A549 (cell line): Measurements from ENCODE around the gene CCDC136. TPM values are rescaled to one million over a fixed set of nuclear protein-coding genes. Genes with fewer than 3 reads are reported as not detected.

Source experiments
- ATAC-seq, 2 experiments: fragments of 200-7000 bp in 1 of 2; fragments of >200 bp in 1 of 2; cut with Nextera tagmentation in 1 of 2; cut with Tn5 transposase in 1 of 2; 3 replicates each; pipeline versions ENCODE4 v1.8.0 to v1.9.1; 2018 to 2020; ENCODE audit warnings: mild to moderate bottlenecking in 1 of 2, moderate library complexity in 1 of 2
- CTCF ChIA-PET: fragments of 300-600 bp; sonication (Branson Sonifier 250); formaldehyde crosslinking; extraction: SDS; loops from one replicate; lab custom pipeline; 2021; ENCODE audit warnings: antibody characterized with exemption, inconsistent platforms; lab: Yijun Ruan, JAX
- POLR2A ChIA-PET: fragments of 350-600 bp; formaldehyde crosslinking; extraction: SDS; loops from one replicate; lab custom pipeline; 2021; ENCODE audit warnings: antibody characterized with exemption, inconsistent platforms; lab: Yijun Ruan, JAX
- DNase-seq, 2 experiments: peaks; one replicate each; pipeline versions ENCODE4 v3.0.0 to v3.0.0-alpha.2; 2011 to 2016; ENCODE audit warnings: low read depth in 1 of 2, low spot score in 1 of 2
- FAIRE-seq: peaks from 2 replicates; lab custom pipeline; 2011; peaks lifted over from hg19 to GRCh38; lab: Jason Lieb, UNC
- H3K27ac ChIP-seq, 2 experiments: fragments of >200 bp; sonication (Bioruptor Twin); formaldehyde crosslinking; 3 replicates each; pipeline ENCODE4 v1.5.1; 2016 to 2017
- H3K4me1 ChIP-seq: fragments of >200 bp; sonication (Bioruptor Twin); formaldehyde crosslinking; 3 replicates; pipeline ENCODE4 v1.6.1; 2016
- H3K4me2 ChIP-seq: fragments of >200 bp; sonication (Bioruptor Twin); formaldehyde crosslinking; 3 replicates; pipeline ENCODE4 v1.6.1; 2016
- H3K4me3 ChIP-seq: fragments of >200 bp; sonication (Bioruptor Twin); formaldehyde crosslinking; 3 replicates; pipeline ENCODE4 v1.5.1; 2016
- H3K9me3 ChIP-seq: fragments of >200 bp; sonication (Bioruptor Twin); formaldehyde crosslinking; 3 replicates; pipeline ENCODE4 v1.6.1; 2016
- BCL3 ChIP-seq: fragments of >200 bp; sonication (Bioruptor Twin); formaldehyde crosslinking; IDR thresholded peaks from 3 replicates; pipeline ENCODE4 v1.6.1; 2016
- EHF ChIP-seq: fragments of 250-450 bp; sonication (Bioruptor Pico); IDR thresholded peaks from 2 replicates; pipeline ENCODE4 v1.5.0; 2020; ENCODE audit warnings: mild to moderate bottlenecking
- HES2 ChIP-seq: fragments of >200 bp; sonication (Bioruptor Twin); formaldehyde crosslinking; IDR thresholded peaks from 2 replicates; pipeline ENCODE4 v1.6.1; 2016
- HEYL ChIP-seq: fragments of 250-450 bp; sonication (Bioruptor Pico); IDR thresholded peaks from 2 replicates; pipeline ENCODE4 v1.8.0; 2021; ENCODE audit warnings: mild to moderate bottlenecking, moderate library complexity
- HOXA7 ChIP-seq: fragments of 250-450 bp; sonication (Bioruptor Pico); IDR thresholded peaks from 2 replicates; pipeline ENCODE4 v1.5.0; 2020; ENCODE audit warnings: mild to moderate bottlenecking, moderate library complexity
- JUN ChIP-seq, 2 experiments: fragments of >200 bp; sonication (Bioruptor Twin); formaldehyde crosslinking; IDR thresholded peaks; 2 replicates in 1 of 2; 3 replicates in 1 of 2; pipeline ENCODE4 v1.6.1; 2016 to 2017
- MAZ ChIP-seq: fragments of 150-350 bp; IDR thresholded peaks from 2 replicates; pipeline ENCODE4 v1.6.1; 2014; ENCODE audit warnings: antibody characterized with exemption, low read depth, low read length, borderline replicate concordance
- NPAS2 ChIP-seq: fragments of 250-450 bp; sonication (Bioruptor Pico); IDR thresholded peaks from 2 replicates; pipeline ENCODE4 v1.8.0; 2022; ENCODE audit warnings: mild to moderate bottlenecking, moderate library complexity, borderline replicate concordance
- NR3C1 ChIP-seq: fragments of >200 bp; sonication (Bioruptor Twin); formaldehyde crosslinking; IDR thresholded peaks from 3 replicates; pipeline ENCODE4 v1.6.1; 2017
- POLR2A ChIP-seq: IDR thresholded peaks from 2 replicates; pipeline ENCODE4 v1.6.1; 2012; ENCODE audit warnings: mild to moderate bottlenecking, low read length
- REST ChIP-seq: fragments of 200-600 bp; sonication (generic); IDR thresholded peaks from 2 replicates; pipeline ENCODE4 v1.6.1; 2016; ENCODE audit warnings: antibody characterized with exemption, mild to moderate bottlenecking, moderate library complexity
- RFX5 ChIP-seq: fragments of 450-650 bp; IDR thresholded peaks from 2 replicates; pipeline ENCODE4 v1.7.1; 2014; ENCODE audit warnings: antibody characterized with exemption, mild to moderate bottlenecking, moderate library complexity
- RNF2 ChIP-seq: fragments of 200-600 bp; sonication (generic); IDR thresholded peaks from 2 replicates; pipeline ENCODE4 v1.6.1; 2016; ENCODE audit warnings: low read depth, mild to moderate bottlenecking, antibody characterized with exemption, moderate library complexity, borderline replicate concordance
- TP53 ChIP-seq: fragments of 250-450 bp; sonication (Bioruptor Pico); IDR thresholded peaks from 2 replicates; pipeline ENCODE4 v1.5.0; 2021; ENCODE audit warnings: mild to moderate bottlenecking, moderate library complexity
- ZFP36 ChIP-seq: fragments of 450-650 bp; IDR thresholded peaks from 2 replicates; pipeline ENCODE4 v1.6.1; 2014; ENCODE audit warnings: borderline replicate concordance; ENCODE audit not compliant: partially characterized antibody
- ZSCAN20 ChIP-seq: fragments of 250-450 bp; sonication (Bioruptor Pico); IDR thresholded peaks from 2 replicates; pipeline ENCODE4 v1.8.0; 2022; ENCODE audit warnings: mild to moderate bottlenecking, moderate library complexity
- WGBS: methylation state at CpG from one replicate; pipeline ENCODE4 v1.1.6; 2017; ENCODE audit errors: missing lambda C conversion rate; 5-methylcytosine and 5-hydroxymethylcytosine counted together
- polyA plus RNA-seq, 4 experiments: library from polyadenylated mRNA; depleted of rRNA in 3 of 4; stranded (reverse); fragments of >200 nt; fragmentation: RNase III in 1 of 4; extraction: RNeasy Plus Mini Kit Qiagen cat#74134 plus additional on column Dnase treatment in 1 of 4; gene quantifications; 2 replicates in 3 of 4; 3 replicates in 1 of 4; pipeline ENCODE4 v1.2.3, GENCODE V29; 2011 to 2017
- TF ChIP-seq, protein P1 (sequence below): fragments of 150-350 bp; IDR thresholded peaks from 2 replicates; pipeline ENCODE4 v1.6.1; 2014; ENCODE audit warnings: low read depth, mild to moderate bottlenecking, low read length
- TF ChIP-seq, protein P2 (sequence below): fragments of 450-650 bp; IDR thresholded peaks from 2 replicates; pipeline ENCODE4 v1.6.1; 2014; ENCODE audit warnings: antibody characterized with exemption
- TF ChIP-seq, protein P3 (sequence below): fragments of 250-450 bp; sonication (Bioruptor Pico); IDR thresholded peaks from 2 replicates; pipeline ENCODE4 v1.5.0; 2020; ENCODE audit warnings: low read depth, mild to moderate bottlenecking, moderate library complexity
- TF ChIP-seq, protein P4 (sequence below): IDR thresholded peaks from 2 replicates; pipeline ENCODE4 v1.6.1; 2012

CCDC136 gene
- polyA plus RNA-seq, 2 of the 4 experiments (the other 2 are of a cell fraction) = 4.7 to 5.4 TPM

GRCh38 chr7:128818694-128819093, 26.9 kb downstream of the CCDC136 start:
- TF ChIP-seq, protein P1, sequence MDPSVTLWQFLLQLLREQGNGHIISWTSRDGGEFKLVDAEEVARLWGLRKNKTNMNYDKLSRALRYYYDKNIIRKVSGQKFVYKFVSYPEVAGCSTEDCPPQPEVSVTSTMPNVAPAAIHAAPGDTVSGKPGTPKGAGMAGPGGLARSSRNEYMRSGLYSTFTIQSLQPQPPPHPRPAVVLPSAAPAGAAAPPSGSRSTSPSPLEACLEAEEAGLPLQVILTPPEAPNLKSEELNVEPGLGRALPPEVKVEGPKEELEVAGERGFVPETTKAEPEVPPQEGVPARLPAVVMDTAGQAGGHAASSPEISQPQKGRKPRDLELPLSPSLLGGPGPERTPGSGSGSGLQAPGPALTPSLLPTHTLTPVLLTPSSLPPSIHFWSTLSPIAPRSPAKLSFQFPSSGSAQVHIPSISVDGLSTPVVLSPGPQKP = no peak
- TF ChIP-seq NR3C1 (no peak), HES2 (no peak), TP53 (CRISPR knock-in tag) (no peak), RNF2 (no peak), HEYL (no peak), ZSCAN20 (no peak), NPAS2 (CRISPR knock-in tag) (no peak), JUN (IDR thresholded peaks at IDR 0.05) (no peak), HOXA7 (no peak), MAZ (no peak), ZFP36 (no peak), REST (no peak), BCL3 (no peak), POLR2A (no peak), RFX5 (no peak), EHF (no peak)
- TF ChIP-seq, protein P2, sequence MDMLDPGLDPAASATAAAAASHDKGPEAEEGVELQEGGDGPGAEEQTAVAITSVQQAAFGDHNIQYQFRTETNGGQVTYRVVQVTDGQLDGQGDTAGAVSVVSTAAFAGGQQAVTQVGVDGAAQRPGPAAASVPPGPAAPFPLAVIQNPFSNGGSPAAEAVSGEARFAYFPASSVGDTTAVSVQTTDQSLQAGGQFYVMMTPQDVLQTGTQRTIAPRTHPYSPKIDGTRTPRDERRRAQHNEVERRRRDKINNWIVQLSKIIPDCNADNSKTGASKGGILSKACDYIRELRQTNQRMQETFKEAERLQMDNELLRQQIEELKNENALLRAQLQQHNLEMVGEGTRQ = no peak
- TF ChIP-seq, protein P3, sequence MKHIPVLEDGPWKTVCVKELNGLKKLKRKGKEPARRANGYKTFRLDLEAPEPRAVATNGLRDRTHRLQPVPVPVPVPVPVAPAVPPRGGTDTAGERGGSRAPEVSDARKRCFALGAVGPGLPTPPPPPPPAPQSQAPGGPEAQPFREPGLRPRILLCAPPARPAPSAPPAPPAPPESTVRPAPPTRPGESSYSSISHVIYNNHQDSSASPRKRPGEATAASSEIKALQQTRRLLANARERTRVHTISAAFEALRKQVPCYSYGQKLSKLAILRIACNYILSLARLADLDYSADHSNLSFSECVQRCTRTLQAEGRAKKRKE = no peak
- TF ChIP-seq, protein P4, sequence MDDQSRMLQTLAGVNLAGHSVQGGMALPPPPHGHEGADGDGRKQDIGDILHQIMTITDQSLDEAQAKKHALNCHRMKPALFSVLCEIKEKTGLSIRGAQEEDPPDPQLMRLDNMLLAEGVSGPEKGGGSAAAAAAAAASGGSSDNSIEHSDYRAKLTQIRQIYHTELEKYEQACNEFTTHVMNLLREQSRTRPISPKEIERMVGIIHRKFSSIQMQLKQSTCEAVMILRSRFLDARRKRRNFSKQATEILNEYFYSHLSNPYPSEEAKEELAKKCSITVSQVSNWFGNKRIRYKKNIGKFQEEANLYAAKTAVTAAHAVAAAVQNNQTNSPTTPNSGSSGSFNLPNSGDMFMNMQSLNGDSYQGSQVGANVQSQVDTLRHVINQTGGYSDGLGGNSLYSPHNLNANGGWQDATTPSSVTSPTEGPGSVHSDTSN = no peak
- TF ChIP-seq, all 56 proteins: peak for 0

More at GRCh38 chr7:128818694-128819093, 26.9 kb downstream of the CCDC136 start:
- no peaks in the 10 kb centered on the region for H3K4me1 ChIP-seq
- no peak overlapping the region for H3K4me2 ChIP-seq
- ChIA-PET POLR2A (no interaction called here), CTCF (interaction anchor here (0.8 to 4.4 kb wide), 5 partner anchors 13 to 65 kb away, joined by 3 to 22 read pairs (median 6); no protein-coding TSS in a partner anchor)
- no peak overlapping the region for H3K27ac ChIP-seq
- 70% methylated on average over 3 of the region's 3 CpGs for WGBS
- H3K9me3 ChIP-seq = no peaks in the 10 kb centered on the region
- ATAC-seq (no peak), DNase-seq (no peak), FAIRE-seq (no peak)
- no peak overlapping the region for H3K4me3 ChIP-seq
